Ascending aorta (tissue), 2 donors: Measurements from ENCODE around the gene POU2F3. TPM values are rescaled to one million over a fixed set of nuclear protein-coding genes. Genes with fewer than 3 reads are reported as not detected.

Experiments used
- DNase-seq, 2 donors: peaks; one replicate each; pipeline ENCODE4 v3.0.0-alpha.2; 2019; ENCODE audit warnings: low spot score in 2 of 2
- H3K27ac ChIP-seq, 2 donors: fragments of 200-600 bp; sonication (generic); one replicate each; pipeline ENCODE4 v1.5.1; 2016 to 2017; ENCODE audit warnings: mild to moderate bottlenecking in 1 of 2
- H3K27me3 ChIP-seq: fragments of 200-600 bp; sonication (generic); one replicate; pipeline ENCODE4 v1.5.1; 2017
- H3K36me3 ChIP-seq, 2 donors: fragments of 200-600 bp; sonication (generic); one replicate each; pipeline ENCODE4 v1.5.1; 2016
- H3K4me1 ChIP-seq, 2 donors: fragments of 200-600 bp; sonication (generic); one replicate each; pipeline ENCODE4 v1.5.1; 2016 to 2017; ENCODE audit warnings: mild to moderate bottlenecking in 1 of 2
- H3K4me3 ChIP-seq, 2 donors: fragments of 200-600 bp; sonication (generic); one replicate each; pipeline ENCODE4 v1.5.1; 2016 to 2017; ENCODE audit warnings: mild to moderate bottlenecking in 1 of 2
- H3K9me3 ChIP-seq, 2 donors: fragments of 200-600 bp; sonication (generic); one replicate each; pipeline ENCODE4 v1.5.1; 2016
- CTCF ChIP-seq, 3 experiments: fragments of 200-600 bp in 2 of 3; fragments of 450-650 bp in 1 of 3; sonication (generic) in 2 of 3; IDR thresholded peaks; one replicate each; pipeline ENCODE4 v1.5.1; 2016 to 2019; ENCODE audit warnings: antibody characterized with exemption in 3 of 3, mild to moderate bottlenecking in 1 of 3, moderate library complexity in 1 of 3
- intact Hi-C: fragments of 100-400 bp; cut with DNase I; formaldehyde crosslinking; loops from one replicate; pipeline ENCODE4 v1.15.1; 2023
- total RNA-seq: library from RNA; depleted of rRNA; stranded (reverse); fragments of >200 nt; gene quantifications from one replicate; pipeline ENCODE4 v1.1.0, GENCODE V29; 2016

Gene POU2F3
- total RNA-seq, 1 donor from 2014 or later = not detected

- Histone ChIP-seq H3K4me3 (no peak overlapping the region), H3K27me3 (peaks cover 12% of the 10 kb centered on the region), H3K27ac (no peak overlapping the region), H3K4me1 (no peaks in the 10 kb centered on the region), H3K36me3 (no peaks in the 10 kb centered on the region), H3K9me3 (no peaks in the 10 kb centered on the region)
- intact Hi-C loops = no loop called here
- DNase-seq = no peak
- no peak for TF ChIP-seq CTCF (IDR thresholded peaks at IDR 0.05)
These were observed 3.5 kb upstream of the POU2F3 start for GRCh38 chr11:120236169-120237107.

GRCh38 chr11:120238968-120239620 lies 846 bp upstream of the POU2F3 start:
- Histone ChIP-seq H3K4me3 (no peak overlapping the region), H3K9me3 (no peaks in the 10 kb centered on the region), H3K27ac (no peak overlapping the region), H3K4me1 (no peaks in the 10 kb centered on the region), H3K27me3 (peaks cover 12% of the 10 kb centered on the region), H3K36me3 (no peaks in the 10 kb centered on the region)
- no peak for DNase-seq
- intact Hi-C loops = no loop called here
- no peak for TF ChIP-seq CTCF (IDR thresholded peaks at IDR 0.05)

GRCh38 chr11:120240866-120241265 lies 926 bp downstream of the POU2F3 start:
- no peak for DNase-seq
- Histone ChIP-seq H3K27ac (no peak overlapping the region), H3K36me3 (no peaks in the 10 kb centered on the region), H3K4me3 (no peak overlapping the region), H3K27me3 (peaks cover 12% of the 10 kb centered on the region), H3K9me3 (no peaks in the 10 kb centered on the region), H3K4me1 (no peaks in the 10 kb centered on the region)
- intact Hi-C loops = no loop called here
- no peak for TF ChIP-seq CTCF (IDR thresholded peaks at IDR 0.05)

GRCh38 chr11:120241277-120241676 lies 1.3 kb downstream of the POU2F3 start:
- DNase-seq = no peak
- H3K4me3 ChIP-seq = no peak overlapping the region
- H3K4me1 ChIP-seq = no peaks in the 10 kb centered on the region
- TF ChIP-seq CTCF (IDR thresholded peaks at IDR 0.05) = no peak
- H3K27ac ChIP-seq = no peak overlapping the region
- peaks cover 12% of the 10 kb centered on the region for H3K27me3 ChIP-seq
- no peaks in the 10 kb centered on the region for H3K9me3 ChIP-seq
- no peaks in the 10 kb centered on the region for H3K36me3 ChIP-seq
- intact Hi-C loops = no loop called here

GRCh38 chr11:120243221-120243620 lies 3.3 kb downstream of the POU2F3 start:
- H3K9me3 ChIP-seq = no peaks in the 10 kb centered on the region
- DNase-seq = no peak
- TF ChIP-seq CTCF (IDR thresholded peaks at IDR 0.05) = no peak
- no peaks in the 10 kb centered on the region for H3K36me3 ChIP-seq
- H3K27me3 ChIP-seq = peaks cover 12% of the 10 kb centered on the region
- no peak overlapping the region for H3K4me3 ChIP-seq
- intact Hi-C loops = no loop called here
- no peak overlapping the region for H3K27ac ChIP-seq
- H3K4me1 ChIP-seq = no peaks in the 10 kb centered on the region
